Neural progenitor cell (in vitro differentiated cells): ENCODE data around the gene PRDM4.

Experiments used
- EZH2phosphoT487 ChIP-seq: fragments of 200-600 bp; sonication (generic); IDR thresholded peaks from 2 replicates; pipeline ENCODE4 v1.6.1; 2017; ENCODE audit warnings: antibody characterized with exemption
- TF ChIP-seq, protein P1 (sequence below): fragments of 200-600 bp; sonication (generic); IDR thresholded peaks from 2 replicates; pipeline ENCODE4 v1.5.1; 2017; ENCODE audit warnings: antibody characterized with exemption, mild to moderate bottlenecking

GRCh38 chr12:107731366-107731765, 29.6 kb downstream of the PRDM4 start:
- TF ChIP-seq, protein P1, sequence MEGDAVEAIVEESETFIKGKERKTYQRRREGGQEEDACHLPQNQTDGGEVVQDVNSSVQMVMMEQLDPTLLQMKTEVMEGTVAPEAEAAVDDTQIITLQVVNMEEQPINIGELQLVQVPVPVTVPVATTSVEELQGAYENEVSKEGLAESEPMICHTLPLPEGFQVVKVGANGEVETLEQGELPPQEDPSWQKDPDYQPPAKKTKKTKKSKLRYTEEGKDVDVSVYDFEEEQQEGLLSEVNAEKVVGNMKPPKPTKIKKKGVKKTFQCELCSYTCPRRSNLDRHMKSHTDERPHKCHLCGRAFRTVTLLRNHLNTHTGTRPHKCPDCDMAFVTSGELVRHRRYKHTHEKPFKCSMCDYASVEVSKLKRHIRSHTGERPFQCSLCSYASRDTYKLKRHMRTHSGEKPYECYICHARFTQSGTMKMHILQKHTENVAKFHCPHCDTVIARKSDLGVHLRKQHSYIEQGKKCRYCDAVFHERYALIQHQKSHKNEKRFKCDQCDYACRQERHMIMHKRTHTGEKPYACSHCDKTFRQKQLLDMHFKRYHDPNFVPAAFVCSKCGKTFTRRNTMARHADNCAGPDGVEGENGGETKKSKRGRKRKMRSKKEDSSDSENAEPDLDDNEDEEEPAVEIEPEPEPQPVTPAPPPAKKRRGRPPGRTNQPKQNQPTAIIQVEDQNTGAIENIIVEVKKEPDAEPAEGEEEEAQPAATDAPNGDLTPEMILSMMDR, result no peak
- no peak for TF ChIP-seq EZH2phosphoT487
